ENCODE results near the gene ANKLE2. TPM values are rescaled to one million over a fixed set of nuclear protein-coding genes. Genes with fewer than 3 reads are reported as not detected.
"Not testable (repeated sequence)": the region's sequence is repeated elsewhere in the genome, so short reads cannot be mapped to it uniquely, and the experiment has no call there.

Gene ANKLE2
- total RNA-seq, 2 donors from 2014 or later: 163 to 193 TPM

DNA sequence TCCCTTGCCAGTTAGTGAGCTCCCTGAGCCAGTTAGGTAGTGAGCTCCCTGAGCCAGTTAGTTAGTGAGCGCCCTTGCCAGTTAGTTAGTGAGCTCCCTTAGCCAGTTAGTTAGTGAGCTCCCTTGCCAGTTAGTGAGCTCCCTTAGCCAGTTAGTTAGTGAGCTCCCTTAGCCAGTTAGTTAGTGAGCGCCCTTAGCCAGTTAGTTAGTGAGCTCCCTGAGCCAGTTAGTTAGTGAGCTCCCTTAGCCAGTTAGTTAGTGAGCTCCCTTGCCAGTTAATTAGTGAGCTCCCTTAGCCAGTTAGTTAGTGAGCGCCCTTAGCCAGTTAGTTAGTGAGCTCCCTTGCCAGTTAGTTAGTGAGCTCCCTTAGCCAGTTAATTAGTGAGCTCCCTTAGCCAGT, 69.6 kb downstream of the ANKLE2 start:
- not testable (repeated sequence) for H3K4me3 Mint-ChIP-seq; ATAC-seq; H3K36me3 Mint-ChIP-seq; H3K27me3 Mint-ChIP-seq; H3K27ac Mint-ChIP-seq; H3K9me3 Mint-ChIP-seq; DNase-seq (ENCODE audit: low spot score)
- H3K4me1 Mint-ChIP-seq (ENCODE audit: low read depth in 2 of 2): peaks cover 9 to 10% of the 10 kb centered on the region in 2 donors

DNA sequence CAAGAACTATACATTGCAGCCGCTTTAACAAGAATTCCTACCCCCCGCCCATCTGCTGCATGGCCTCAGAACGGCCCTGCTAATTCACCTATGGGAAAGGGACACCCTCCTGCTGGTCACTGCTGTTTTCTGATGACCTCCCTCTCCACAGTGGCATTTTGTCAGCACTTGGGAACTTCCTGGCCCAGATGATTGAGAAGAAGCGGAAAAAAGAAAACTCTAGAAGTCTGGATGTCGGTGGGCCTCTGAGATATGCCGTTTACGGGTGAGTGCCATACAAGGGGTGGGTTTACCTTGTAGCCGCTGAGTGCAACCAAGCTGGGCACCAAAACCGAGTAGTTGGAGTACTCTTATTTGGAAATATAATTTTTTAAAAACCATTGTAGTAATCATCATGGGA, 71.5 kb downstream of the ANKLE2 start:
- Mint-ChIP-seq H3K4me3 (peak overlapping the region; percentile 65), H3K27me3 (no peaks in the 10 kb centered on the region), H3K36me3 (no peaks in the 10 kb centered on the region), H3K9me3 (no peaks in the 10 kb centered on the region), H3K4me1 (ENCODE audit: low read depth in 2 of 2) (peaks cover 12 to 14% of the 10 kb centered on the region in 2 donors), H3K27ac (no peak overlapping the region)
- DNase-seq (ENCODE audit: low spot score) (no peak), ATAC-seq (no peak)

DNA sequence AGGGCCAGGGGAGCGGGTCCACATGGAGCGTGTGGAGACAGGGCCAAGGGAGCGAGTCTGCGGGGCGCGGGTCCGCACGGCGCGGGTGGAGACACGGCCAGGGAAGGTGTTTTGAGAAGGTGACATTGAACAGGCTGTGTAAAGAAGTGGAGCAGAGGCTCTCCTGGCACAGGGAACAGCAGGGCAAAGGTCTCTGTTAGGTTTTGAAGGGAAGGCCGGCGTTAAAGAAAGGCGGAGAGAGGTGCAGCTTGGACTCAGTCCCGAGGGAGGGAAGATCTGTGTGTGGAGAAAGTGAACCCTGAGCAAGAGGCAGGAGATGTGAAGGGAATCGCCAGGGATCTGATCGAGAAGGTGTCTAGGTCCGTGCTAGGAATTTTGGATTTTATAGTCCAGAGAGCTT, 72.4 kb downstream of the ANKLE2 start:
- Mint-ChIP-seq H3K4me1 (ENCODE audit: low read depth in 2 of 2) (peaks cover 13 to 16% of the 10 kb centered on the region in 2 donors), H3K9me3 (no peaks in the 10 kb centered on the region), H3K27ac (peak overlapping the region in 1 of 2 donors; percentile 11), H3K27me3 (no peaks in the 10 kb centered on the region), H3K36me3 (no peaks in the 10 kb centered on the region), H3K4me3 (peak overlapping the region; percentile 65)
- ATAC-seq (no peak), DNase-seq (ENCODE audit: low spot score) (no peak)

DNA sequence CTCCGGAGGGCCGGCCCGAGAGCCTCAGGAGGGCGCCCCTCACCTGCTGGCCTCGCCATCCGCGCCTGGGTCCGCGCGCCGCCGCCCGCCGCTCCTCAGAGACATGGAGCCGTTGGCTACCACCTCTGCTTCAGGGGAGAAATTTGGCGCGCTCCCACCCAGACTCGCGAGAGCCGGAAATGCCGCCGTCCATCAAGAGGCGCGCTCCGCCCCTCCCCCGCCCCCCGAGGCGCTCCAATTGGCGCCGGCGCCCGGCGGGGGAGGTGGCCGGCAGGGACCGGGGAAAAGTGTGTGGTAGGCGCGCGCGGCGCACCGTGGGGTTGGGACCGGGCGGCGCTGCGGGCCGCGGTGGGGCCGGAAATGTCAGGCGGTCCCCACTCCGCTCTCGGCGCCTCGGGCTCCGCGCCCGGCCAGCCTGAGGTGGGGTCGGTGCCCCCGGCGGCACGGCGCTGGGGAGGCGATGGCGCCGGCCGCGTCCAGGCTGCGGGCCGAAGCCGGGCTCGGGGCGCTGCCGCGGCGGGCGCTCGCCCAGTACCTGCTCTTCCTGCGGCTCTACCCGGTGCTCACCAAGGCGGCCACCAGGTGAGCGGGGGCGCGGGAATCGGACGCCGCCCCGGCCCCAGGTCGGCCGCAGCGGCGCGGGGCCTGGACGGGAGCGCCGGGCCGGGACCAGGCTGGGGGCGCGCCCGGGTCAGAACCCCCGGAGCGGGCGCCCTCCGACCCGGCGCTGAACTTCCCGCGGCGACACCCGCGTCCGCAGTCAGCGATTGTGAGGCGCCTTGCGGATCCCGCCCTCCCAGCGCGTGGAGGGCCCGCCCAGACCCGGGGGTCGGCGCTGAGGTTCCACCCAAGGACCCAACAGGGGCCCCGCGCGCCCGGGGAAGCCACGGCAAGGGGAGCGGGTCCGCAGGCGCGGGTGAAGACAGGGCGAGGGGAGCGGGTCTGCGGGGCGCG, 74.1 kb downstream of the ANKLE2 start, which contains the start of the genes POLE and PXMP2:
Gene POLE, minus strand, starts transcription at position 132 of the 954 bp plus-strand sequence. Its CDS starts 27 bp downstream, at position 105.
Gene PXMP2, plus strand, starts transcription at position 377 of the 954 bp plus-strand sequence. Its CDS starts 84 bp downstream, at position 461.
- ATAC-seq: peak; percentile 97 to 99
- H3K4me3 Mint-ChIP-seq: peak within 1 kb of the TSS; percentile 87

DNA sequence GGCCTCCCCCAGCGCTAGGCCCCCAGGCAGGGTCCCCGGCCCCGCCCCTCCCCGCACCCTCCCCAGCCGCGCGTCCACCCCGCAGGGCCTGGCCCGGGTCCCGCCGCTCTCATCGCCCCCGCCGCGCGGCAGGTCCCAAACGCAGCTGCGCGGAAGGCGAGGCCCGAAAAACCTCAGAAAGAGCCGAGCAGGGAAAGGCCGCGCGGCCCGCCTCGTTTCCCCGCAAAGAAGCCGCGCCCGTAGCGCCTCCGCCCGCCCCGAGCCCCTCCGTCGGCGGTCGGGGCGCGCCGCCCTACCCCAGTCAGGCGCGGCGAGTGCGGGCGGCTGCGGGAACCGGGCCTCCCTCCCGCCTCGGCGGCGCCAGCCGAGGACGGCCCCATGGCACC, 74.8 kb downstream of the ANKLE2 start:
- peaks cover 13 to 16% of the 10 kb centered on the region in 2 donors for H3K4me1 Mint-ChIP-seq (ENCODE audit: low read depth in 2 of 2)
- no peaks in the 10 kb centered on the region for H3K9me3 Mint-ChIP-seq
- peak; percentile 2 to 69 for ATAC-seq
- H3K36me3 Mint-ChIP-seq: no peaks in the 10 kb centered on the region
- H3K27ac Mint-ChIP-seq: no peak overlapping the region
- no peak for DNase-seq (ENCODE audit: low spot score)
- H3K27me3 Mint-ChIP-seq: no peaks in the 10 kb centered on the region
- peak overlapping the region; percentile 87 for H3K4me3 Mint-ChIP-seq

More for the DNA sequence above, 74.1 kb downstream of the ANKLE2 start, which contains the start of the genes POLE and PXMP2:
- Mint-ChIP-seq H3K27ac (no peak within 1 kb of the TSS), H3K9me3 (no peaks in the 10 kb centered on the region), H3K27me3 (no peaks in the 10 kb centered on the region), H3K4me1 (ENCODE audit: low read depth in 2 of 2) (peaks cover 13 to 16% of the 10 kb centered on the region in 2 donors), H3K36me3 (no peaks in the 10 kb centered on the region)
- peak; percentile 95 for DNase-seq (ENCODE audit: low spot score)

DNA sequence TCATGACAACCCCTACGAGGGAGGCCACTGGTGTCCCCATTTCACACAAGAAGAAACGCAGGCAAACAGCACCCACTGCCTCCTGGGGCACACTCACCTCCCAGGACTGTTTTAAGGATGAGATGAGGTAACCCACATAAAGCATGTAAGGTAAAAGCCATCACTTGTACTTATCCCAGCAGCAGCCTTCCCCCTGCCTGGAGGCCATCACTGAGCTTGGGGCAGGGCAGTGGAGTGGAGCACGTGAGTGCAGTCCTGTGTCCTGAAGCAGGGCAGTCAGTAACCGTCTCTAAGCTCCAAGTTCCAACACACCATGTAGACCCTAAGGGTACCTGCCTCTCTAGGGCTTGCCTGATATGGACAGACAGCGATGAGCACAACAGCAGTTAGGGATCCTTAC, 76.2 kb downstream of the ANKLE2 start:
- Mint-ChIP-seq H3K4me1 (ENCODE audit: low read depth in 2 of 2) (peaks cover 16% of the 10 kb centered on the region in 2 donors), H3K9me3 (no peaks in the 10 kb centered on the region), H3K27me3 (no peaks in the 10 kb centered on the region), H3K4me3 (peak overlapping the region; percentile 65), H3K36me3 (no peaks in the 10 kb centered on the region), H3K27ac (peak overlapping the region in 1 of 2 donors; percentile 35)
- DNase-seq (ENCODE audit: low spot score): no peak
- ATAC-seq: no peak

DNA sequence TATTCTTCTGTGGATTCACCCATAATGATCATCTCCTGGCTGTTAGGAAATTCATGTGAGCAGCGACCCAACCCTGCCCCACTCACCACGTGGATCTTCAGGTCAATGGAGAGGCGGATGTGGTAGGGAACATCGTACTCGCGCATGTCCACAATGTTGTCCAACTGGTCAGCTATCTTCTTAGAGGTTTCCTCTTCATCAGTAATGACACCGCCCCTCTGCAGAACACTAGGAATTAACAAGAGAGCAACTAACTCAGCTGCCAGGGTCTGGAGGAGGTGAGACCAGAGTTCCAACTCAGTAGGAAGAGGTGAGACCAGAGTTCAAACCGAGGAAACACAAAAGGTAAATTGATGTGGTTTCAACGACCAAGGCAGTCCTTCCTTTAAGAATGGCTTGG, 84.1 kb downstream of the ANKLE2 start:
- Mint-ChIP-seq H3K27ac (no peak overlapping the region), H3K27me3 (no peaks in the 10 kb centered on the region), H3K36me3 (peaks cover 19% of the 10 kb centered on the region), H3K4me1 (ENCODE audit: low read depth in 2 of 2) (peaks cover 5 to 9% of the 10 kb centered on the region in 2 donors), H3K9me3 (no peaks in the 10 kb centered on the region), H3K4me3 (no peak overlapping the region)
- ATAC-seq (no peak), DNase-seq (ENCODE audit: low spot score) (no peak)

DNA sequence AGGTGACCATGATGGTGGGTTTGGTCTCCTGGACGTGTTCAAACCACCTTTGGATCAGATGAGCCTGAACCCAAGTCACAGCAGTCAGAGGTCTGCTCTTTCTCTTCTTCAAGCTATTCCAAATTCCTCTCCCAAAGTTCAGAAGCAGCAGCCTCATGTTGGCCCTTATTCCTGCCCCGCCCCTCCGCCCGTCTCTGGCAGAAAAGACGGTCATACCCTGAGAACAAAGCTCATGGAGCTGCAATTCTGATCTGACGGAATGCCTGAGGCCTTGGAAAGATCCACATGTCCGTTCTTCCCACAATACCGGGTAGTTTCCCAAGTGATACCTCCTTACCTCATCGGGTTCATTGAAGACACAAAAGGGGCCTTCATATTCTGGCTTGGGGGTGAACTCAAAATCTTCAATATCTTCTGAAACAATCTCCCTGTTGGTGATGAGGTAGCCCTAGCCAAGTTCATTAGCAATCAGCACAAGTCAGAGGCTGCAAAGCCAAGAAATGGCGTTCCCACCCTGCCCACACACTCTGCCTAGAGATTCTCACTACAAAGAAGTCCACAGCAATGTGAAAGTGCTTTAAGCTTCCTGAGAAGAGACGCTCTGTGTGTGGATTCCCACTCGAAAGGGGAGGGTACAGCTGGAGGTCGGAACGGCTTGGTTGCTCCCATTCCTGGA, 85.7 kb downstream of the ANKLE2 start:
- DNase-seq (ENCODE audit: low spot score) (peak; percentile 1), ATAC-seq (no peak)
- H3K9me3 Mint-ChIP-seq: no peaks in the 10 kb centered on the region
- no peak overlapping the region for H3K4me3 Mint-ChIP-seq
- peaks cover 24% of the 10 kb centered on the region for H3K36me3 Mint-ChIP-seq
- peaks cover 9 to 15% of the 10 kb centered on the region in 2 donors for H3K4me1 Mint-ChIP-seq (ENCODE audit: low read depth in 2 of 2)
- H3K27me3 Mint-ChIP-seq: no peaks in the 10 kb centered on the region
- no peak overlapping the region for H3K27ac Mint-ChIP-seq

Other genes starting within 250 kb of the ANKLE2 start
- gene LRCOL1, start 151.2 kb downstream of the ANKLE2 start, total RNA-seq: not detected
- gene P2RX2, start 143.1 kb downstream of the ANKLE2 start, total RNA-seq: not detected
- gene POLE, start 74.5 kb downstream of the ANKLE2 start, total RNA-seq: 100 to 1,000 TPM in 1 of 2 donors, 10 to 100 TPM in 1; 94.3 to 265 TPM
- 10 to 100 TPM in 1 of 2 donors, 1 to 10 TPM in 1; 9.6 to 22.2 TPM for gene PXMP2, start 74.2 kb downstream of the ANKLE2 start, total RNA-seq
- 100 to 1,000 TPM in 1 of 2 donors, 10 to 100 TPM in 1; 54.9 to 114 TPM for gene PGAM5, start 51.0 kb downstream of the ANKLE2 start, total RNA-seq
- 100 to 1,000 TPM in 1 of 2 donors, 10 to 100 TPM in 1; 69.3 to 118 TPM for gene GOLGA3, start 67.0 kb upstream of the ANKLE2 start, total RNA-seq
- gene CHFR, start 125.8 kb upstream of the ANKLE2 start, total RNA-seq: 100 to 1,000 TPM; 121 to 155 TPM
- gene ZNF605, start 194.5 kb upstream of the ANKLE2 start, total RNA-seq: 1 to 10 TPM; 6.7 to 7.5 TPM
- 10 to 100 TPM; 24.1 to 27.3 TPM for gene ZNF26, start 224.5 kb upstream of the ANKLE2 start, total RNA-seq